Activated CD4-positive, alpha-beta T cell treated with anti-CD3 and anti-CD28 coated beads, Interleukin-2, amount 50 U/mL, for 16 hours (primary cell): Measurements from ENCODE around the gene PTGR3.

Source experiments
- DNase-seq: peaks from one replicate; pipeline ENCODE4 v3.0.0-alpha.2; 2020

The PTGR3 gene

GRCh38 chr18:75209129-75209950, at the start of gene PTGR3:
Gene PTGR3, minus strand, starts transcription at chr18:75209139. Its CDS starts 81 bp downstream, at chr18:75209058.
- DNase-seq: peak; percentile 90

GRCh38 chr18:75257605-75258004, 48.7 kb upstream of the PTGR3 start:
- DNase-seq: no peak

- no peak for DNase-seq
Measured at GRCh38 chr18:75256376-75256775, 47.4 kb upstream of the PTGR3 start.

- no peak for DNase-seq
Measured at GRCh38 chr18:75255094-75255493, 46.2 kb upstream of the PTGR3 start.

GRCh38 chr18:75253784-75254183, 44.8 kb upstream of the PTGR3 start:
- no peak for DNase-seq

GRCh38 chr18:75253043-75253442, 44.1 kb upstream of the PTGR3 start:
- no peak for DNase-seq

GRCh38 chr18:75252136-75252535, 43.2 kb upstream of the PTGR3 start:
- no peak for DNase-seq

GRCh38 chr18:75251466-75251865, 42.5 kb upstream of the PTGR3 start:
- no peak for DNase-seq

- no peak for DNase-seq
Measured at GRCh38 chr18:75250471-75250821, 41.5 kb upstream of the PTGR3 start.

- DNase-seq: no peak
Measured at GRCh38 chr18:75249672-75250470, 40.9 kb upstream of the PTGR3 start.

- DNase-seq: no peak
Measured at GRCh38 chr18:75249175-75249518, 40.2 kb upstream of the PTGR3 start.

- DNase-seq: no peak
Measured at GRCh38 chr18:75248426-75249174, 39.7 kb upstream of the PTGR3 start.

GRCh38 chr18:75247611-75248421, 38.9 kb upstream of the PTGR3 start:
- DNase-seq: peak; percentile 44

GRCh38 chr18:75246721-75247610, 38.0 kb upstream of the PTGR3 start:
- no peak for DNase-seq

GRCh38 chr18:75244351-75245313, 35.7 kb upstream of the PTGR3 start:
- no peak for DNase-seq

GRCh38 chr18:75241705-75242104, 32.8 kb upstream of the PTGR3 start:
- DNase-seq: no peak

- DNase-seq: no peak
Measured at GRCh38 chr18:75240433-75240832, 31.5 kb upstream of the PTGR3 start.

GRCh38 chr18:75238786-75239185, 29.8 kb upstream of the PTGR3 start:
- no peak for DNase-seq

GRCh38 chr18:75238100-75238499, 29.2 kb upstream of the PTGR3 start:
- no peak for DNase-seq

GRCh38 chr18:75235896-75236295, 27.0 kb upstream of the PTGR3 start:
- DNase-seq: no peak
